ENCODE results near the gene ASAP3.

ASAP3 gene

GRCh38 chr1:23437355-23437664 is 46.7 kb downstream of the ASAP3 start:
- Histone ChIP-seq H3K36me3 (ENCODE audit: insufficient read depth, low read length) (no peaks in the 10 kb centered on the region; the same call in 1 of the 2 replicates), H3K9ac (ENCODE audit: low read depth, low read length) (no peak overlapping the region), H3K4me1 (ENCODE audit: insufficient read depth, low read length) (no peaks in the 10 kb centered on the region), H3K9me3 (ENCODE audit: control insufficient read depth, insufficient read depth, low read length) (no peaks in the 10 kb centered on the region)

GRCh38 chr1:23436520-23437354 is 47.2 kb downstream of the ASAP3 start:
- no peaks in the 10 kb centered on the region for H3K9me3 ChIP-seq (ENCODE audit: control insufficient read depth, insufficient read depth, low read length)
- H3K36me3 ChIP-seq (ENCODE audit: insufficient read depth, low read length): no peaks in the 10 kb centered on the region; the same call in 1 of the 2 replicates
- H3K4me1 ChIP-seq (ENCODE audit: insufficient read depth, low read length): no peaks in the 10 kb centered on the region
- peak overlapping the region; percentile 39; the same call in 1 of the 2 replicates for H3K9ac ChIP-seq (ENCODE audit: low read depth, low read length)

- Histone ChIP-seq H3K36me3 (ENCODE audit: insufficient read depth, low read length) (no peaks in the 10 kb centered on the region), H3K9me3 (ENCODE audit: control insufficient read depth, insufficient read depth, low read length) (no peaks in the 10 kb centered on the region), H3K4me1 (ENCODE audit: insufficient read depth, low read length) (no peaks in the 10 kb centered on the region), H3K9ac (ENCODE audit: low read depth, low read length) (no peak overlapping the region)
Measured at GRCh38 chr1:23434260-23434775, 49.7 kb downstream of the ASAP3 start.

GRCh38 chr1:23433122-23433521 is 50.9 kb downstream of the ASAP3 start:
- H3K9ac ChIP-seq (ENCODE audit: low read depth, low read length): no peak overlapping the region
- H3K4me1 ChIP-seq (ENCODE audit: insufficient read depth, low read length): no peaks in the 10 kb centered on the region
- H3K9me3 ChIP-seq (ENCODE audit: control insufficient read depth, insufficient read depth, low read length): no peaks in the 10 kb centered on the region
- H3K36me3 ChIP-seq (ENCODE audit: insufficient read depth, low read length): no peaks in the 10 kb centered on the region

- Histone ChIP-seq H3K9me3 (ENCODE audit: control insufficient read depth, insufficient read depth, low read length) (no peaks in the 10 kb centered on the region), H3K4me1 (ENCODE audit: insufficient read depth, low read length) (no peaks in the 10 kb centered on the region), H3K36me3 (ENCODE audit: insufficient read depth, low read length) (peaks cover 2% of the 10 kb centered on the region; the same call in 1 of the 2 replicates), H3K9ac (ENCODE audit: low read depth, low read length) (no peak overlapping the region)
Measured at GRCh38 chr1:23431431-23431830, 52.5 kb downstream of the ASAP3 start.

GRCh38 chr1:23430803-23431202 is 53.2 kb downstream of the ASAP3 start:
- Histone ChIP-seq H3K4me1 (ENCODE audit: insufficient read depth, low read length) (no peaks in the 10 kb centered on the region), H3K9me3 (ENCODE audit: control insufficient read depth, insufficient read depth, low read length) (no peaks in the 10 kb centered on the region), H3K9ac (ENCODE audit: low read depth, low read length) (no peak overlapping the region), H3K36me3 (ENCODE audit: insufficient read depth, low read length) (peaks cover 2% of the 10 kb centered on the region; the same call in 1 of the 2 replicates)

GRCh38 chr1:23428136-23428905 is 55.7 kb downstream of the ASAP3 start:
- Histone ChIP-seq H3K9me3 (ENCODE audit: control insufficient read depth, insufficient read depth, low read length) (no peaks in the 10 kb centered on the region), H3K36me3 (ENCODE audit: insufficient read depth, low read length) (peaks cover 2% of the 10 kb centered on the region; the same call in 1 of the 2 replicates)

GRCh38 chr1:23427550-23427949 is 56.4 kb downstream of the ASAP3 start:
- H3K9me3 ChIP-seq (ENCODE audit: control insufficient read depth, insufficient read depth, low read length): no peaks in the 10 kb centered on the region
- peaks cover 9% of the 10 kb centered on the region; the same call in 1 of the 2 replicates for H3K4me1 ChIP-seq (ENCODE audit: insufficient read depth, low read length)
- H3K36me3 ChIP-seq (ENCODE audit: insufficient read depth, low read length): peaks cover 2% of the 10 kb centered on the region; the same call in 1 of the 2 replicates
- H3K9ac ChIP-seq (ENCODE audit: low read depth, low read length): no peak overlapping the region

More at GRCh38 chr1:23428136-23428905, 55.7 kb downstream of the ASAP3 start:
- Histone ChIP-seq H3K9ac (ENCODE audit: low read depth, low read length) (no peak overlapping the region), H3K4me1 (ENCODE audit: insufficient read depth, low read length) (peaks cover 7% of the 10 kb centered on the region; the same call in 1 of the 2 replicates)

- peaks cover 2% of the 10 kb centered on the region; the same call in 1 of the 2 replicates for H3K36me3 ChIP-seq (ENCODE audit: insufficient read depth, low read length)
- no peak overlapping the region for H3K9ac ChIP-seq (ENCODE audit: low read depth, low read length)
- no peaks in the 10 kb centered on the region for H3K9me3 ChIP-seq (ENCODE audit: control insufficient read depth, insufficient read depth, low read length)
- H3K4me1 ChIP-seq (ENCODE audit: insufficient read depth, low read length): peaks cover 9% of the 10 kb centered on the region; the same call in 1 of the 2 replicates
Measured at GRCh38 chr1:23426828-23427227, 57.2 kb downstream of the ASAP3 start.

- Histone ChIP-seq H3K36me3 (ENCODE audit: insufficient read depth, low read length) (peaks cover 2% of the 10 kb centered on the region; the same call in 1 of the 2 replicates), H3K9ac (ENCODE audit: low read depth, low read length) (peak overlapping the region; percentile 51)
Measured at GRCh38 chr1:23425193-23425494, 58.8 kb downstream of the ASAP3 start.

GRCh38 chr1:23424293-23425192 is 59.4 kb downstream of the ASAP3 start, which contains the start of gene TCEA3:
TSS of gene TCEA3 (minus strand) at chr1:23424748. CDS start at chr1:23424633, 115 bp downstream.
- Histone ChIP-seq H3K36me3 (ENCODE audit: insufficient read depth, low read length) (peaks cover 2% of the 10 kb centered on the region; the same call in 1 of the 2 replicates), H3K4me1 (ENCODE audit: insufficient read depth, low read length) (peaks cover 9% of the 10 kb centered on the region; the same call in 1 of the 2 replicates), H3K9ac (ENCODE audit: low read depth, low read length) (peak within 1 kb of the TSS; percentile 60), H3K9me3 (ENCODE audit: control insufficient read depth, insufficient read depth, low read length) (no peaks in the 10 kb centered on the region)

More at GRCh38 chr1:23425193-23425494, 58.8 kb downstream of the ASAP3 start:
- H3K4me1 ChIP-seq (ENCODE audit: insufficient read depth, low read length): peaks cover 9% of the 10 kb centered on the region; the same call in 1 of the 2 replicates
- H3K9me3 ChIP-seq (ENCODE audit: control insufficient read depth, insufficient read depth, low read length): no peaks in the 10 kb centered on the region

GRCh38 chr1:23423415-23424292 is 60.3 kb downstream of the ASAP3 start:
- Histone ChIP-seq H3K9ac (ENCODE audit: low read depth, low read length) (peak overlapping the region; percentile 60; the same call in 1 of the 2 replicates), H3K4me1 (ENCODE audit: insufficient read depth, low read length) (peaks cover 9% of the 10 kb centered on the region; the same call in 1 of the 2 replicates), H3K36me3 (ENCODE audit: insufficient read depth, low read length) (peaks cover 2% of the 10 kb centered on the region; the same call in 1 of the 2 replicates), H3K9me3 (ENCODE audit: control insufficient read depth, insufficient read depth, low read length) (no peaks in the 10 kb centered on the region)

- H3K9ac ChIP-seq (ENCODE audit: low read depth, low read length): no peak overlapping the region
- H3K9me3 ChIP-seq (ENCODE audit: control insufficient read depth, insufficient read depth, low read length): no peaks in the 10 kb centered on the region
- peaks cover 9% of the 10 kb centered on the region; the same call in 1 of the 2 replicates for H3K4me1 ChIP-seq (ENCODE audit: insufficient read depth, low read length)
- H3K36me3 ChIP-seq (ENCODE audit: insufficient read depth, low read length): peaks cover 1% of the 10 kb centered on the region; the same call in 1 of the 2 replicates
Measured at GRCh38 chr1:23422941-23423340, 61.0 kb downstream of the ASAP3 start.
